K562 treated with DMSO at 1 percent for 12 hours (cell line): Measurements from ENCODE around the gene FARS2. TPM values are rescaled to one million over a fixed set of nuclear protein-coding genes. Genes with fewer than 3 reads are reported as not detected.

Source experiments
- total RNA-seq: library from RNA; unstranded; fragments of 300-600 nt; gene quantifications from 2 replicates; pipeline ENCODE4 v1.2.3, GENCODE V29; 2022; ENCODE audit not compliant: insufficient read depth

The FARS2 gene
- 15.3 and 15.9 TPM in 2 replicates for total RNA-seq

GRCh38 chr6:5260661-5261544 lies at the start of gene FARS2, which contains the start of gene LYRM4:
TSS of gene FARS2 (plus strand) at chr6:5261513.
TSS of gene LYRM4 (minus strand) at chr6:5260950. CDS start at chr6:5260733, 217 bp downstream.

Other genes with a start within 250 kb of the FARS2 start
- gene PPP1R3G, start 176.2 kb upstream of the FARS2 start, total RNA-seq, result 0.31 TPM in 1 of 2 replicates, not detected in the other
- gene LYRM4, start 563 bp upstream of the FARS2 start, total RNA-seq, result 25.8 and 27.0 TPM in 2 replicates